ENCODE measurements around the gene TEX13D.

TEX13D gene

DNA sequence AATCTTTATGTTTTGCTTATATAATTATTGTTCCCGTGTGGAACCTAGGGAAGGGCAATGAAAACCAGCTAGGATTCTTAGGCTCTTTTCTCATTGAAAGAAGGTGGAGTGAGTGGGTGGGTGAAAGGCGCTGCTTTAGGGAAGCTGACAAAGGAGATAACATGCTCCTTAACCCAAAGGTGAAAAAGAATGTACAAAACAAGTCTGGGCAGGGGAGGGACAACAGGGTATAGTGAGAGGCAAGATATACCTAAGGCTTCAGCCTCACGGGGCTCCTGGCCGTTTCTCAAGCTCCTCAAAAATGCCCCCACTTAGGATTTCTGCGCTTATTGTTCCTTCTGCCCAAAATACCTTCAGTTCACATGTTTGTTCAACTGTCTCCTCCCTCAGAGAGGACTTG lies 15.7 kb downstream of the TEX13D start:
- DNase-seq (ENCODE audit: low spot score), result no peak

DNA sequence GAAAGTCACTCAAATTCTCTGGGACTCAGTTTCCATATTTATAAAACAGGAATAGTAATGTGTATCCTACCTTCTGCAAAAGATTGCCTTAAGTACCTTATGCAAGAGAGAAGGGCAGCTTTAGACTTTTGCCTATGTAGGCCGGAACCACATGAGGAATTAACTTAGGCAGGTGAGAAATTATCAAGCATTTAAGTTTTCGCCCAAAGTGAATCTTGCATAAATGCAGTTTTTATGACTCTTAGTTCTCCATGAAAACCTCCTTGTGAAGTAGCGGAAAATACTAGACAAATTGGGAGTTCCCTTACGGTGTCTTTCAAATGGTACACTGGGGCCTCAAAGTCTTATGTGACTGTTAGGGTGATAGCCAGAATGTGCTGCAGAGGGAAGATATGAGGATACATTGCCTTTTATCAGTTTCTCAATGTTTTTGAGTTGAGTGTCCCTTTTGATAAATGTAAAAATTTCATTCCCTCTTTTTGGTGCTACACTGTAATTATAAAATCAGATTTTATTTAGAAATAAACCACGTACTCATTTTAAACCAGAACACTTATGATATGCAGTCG lies 16.5 kb downstream of the TEX13D start:
- no peak for DNase-seq (ENCODE audit: low spot score)

DNA sequence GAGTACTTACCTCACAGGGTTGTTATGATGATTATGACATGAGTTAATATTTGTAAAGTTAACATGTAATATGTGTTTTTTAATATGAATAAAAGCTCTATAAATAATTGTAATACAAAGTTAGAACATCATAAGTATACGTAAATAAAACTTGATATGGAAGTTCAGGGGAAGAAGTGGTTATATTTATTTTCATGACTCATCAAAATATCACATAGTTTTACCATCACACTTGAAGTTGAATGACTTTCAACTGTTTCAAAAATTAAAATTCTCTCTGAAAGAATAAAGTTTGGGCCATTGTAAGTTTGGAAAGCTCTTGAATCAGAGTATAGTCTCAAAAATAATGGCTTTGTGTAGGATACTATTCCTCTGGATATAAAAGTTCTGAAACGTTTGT lies 22.2 kb downstream of the TEX13D start:
- no peak for DNase-seq (ENCODE audit: low spot score)

DNA sequence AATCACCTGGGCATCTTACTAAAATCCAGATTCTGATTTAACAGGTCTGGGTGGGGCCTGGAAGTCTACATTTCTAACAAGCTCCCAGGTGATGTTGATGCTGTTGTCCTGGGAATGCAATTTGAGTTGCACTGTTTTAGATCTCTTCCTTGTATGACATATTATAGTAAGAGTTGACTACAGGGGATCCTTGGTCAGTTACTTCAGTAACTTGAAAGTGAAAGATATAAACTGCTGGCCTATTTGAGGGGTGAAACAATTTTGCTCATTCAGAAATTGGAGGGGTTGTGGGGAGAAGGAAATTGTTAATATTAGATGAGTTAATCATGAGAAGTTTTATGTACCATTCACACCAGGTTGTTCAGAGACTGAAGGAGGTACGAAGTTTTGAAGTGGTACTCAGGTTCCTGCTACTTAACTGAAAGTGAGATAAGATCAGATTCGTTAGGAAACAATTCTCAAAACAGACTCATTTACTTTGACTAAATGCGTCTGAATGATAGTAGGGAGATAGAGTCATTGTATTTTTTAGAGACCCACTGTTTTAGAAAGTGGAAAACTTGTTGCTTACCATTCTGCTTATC lies 26.4 kb downstream of the TEX13D start:
- no peak for DNase-seq (ENCODE audit: low spot score)

- no peak for DNase-seq (ENCODE audit: low spot score)
Observed at GRCh38 chrX:124362072-124362471, 29.6 kb downstream of the TEX13D start.

DNA sequence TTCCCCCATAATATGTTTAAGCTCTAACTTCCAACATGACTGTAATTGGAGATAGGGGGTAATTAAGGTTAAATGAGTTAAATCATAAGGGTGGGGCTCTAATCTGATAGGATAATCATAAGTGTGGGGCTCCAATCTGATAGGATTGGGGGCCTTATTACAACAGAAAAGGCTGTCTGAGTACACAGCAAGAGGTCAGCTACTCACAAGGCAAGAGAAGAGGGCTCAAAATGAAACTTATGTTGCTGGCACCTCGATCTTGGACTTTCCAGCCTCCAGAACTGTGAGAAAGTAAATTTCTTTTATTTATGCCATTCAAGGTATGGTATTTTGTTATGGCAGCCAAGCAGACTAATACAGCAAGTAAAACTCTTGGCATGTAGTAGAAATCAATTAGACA lies 30.3 kb downstream of the TEX13D start:
- DNase-seq (ENCODE audit: low spot score), result no peak

DNA sequence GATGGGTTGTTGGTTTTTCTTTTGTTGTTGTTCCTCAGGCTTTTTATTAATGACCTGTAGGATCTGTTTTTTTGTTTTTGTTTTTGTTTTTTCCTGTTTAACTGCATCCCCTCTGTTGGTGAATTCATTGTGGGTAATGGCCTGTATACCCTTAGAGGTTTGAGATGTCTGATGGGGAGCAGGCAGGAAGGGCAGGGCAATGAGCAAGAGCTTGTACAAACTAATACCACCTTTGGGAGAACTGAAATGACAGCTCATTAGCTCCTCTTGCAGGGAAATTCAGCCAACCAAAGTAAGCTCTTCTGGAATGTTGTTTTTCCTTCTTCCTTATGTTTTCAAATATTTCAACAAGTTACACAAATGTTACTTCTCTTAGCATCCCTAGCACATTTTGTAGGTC lies 37.3 kb downstream of the TEX13D start:
- no peak for DNase-seq (ENCODE audit: low spot score)

GRCh38 chrX:124373348-124373747 lies 40.9 kb downstream of the TEX13D start:
- DNase-seq (ENCODE audit: low spot score), result no peak

DNA sequence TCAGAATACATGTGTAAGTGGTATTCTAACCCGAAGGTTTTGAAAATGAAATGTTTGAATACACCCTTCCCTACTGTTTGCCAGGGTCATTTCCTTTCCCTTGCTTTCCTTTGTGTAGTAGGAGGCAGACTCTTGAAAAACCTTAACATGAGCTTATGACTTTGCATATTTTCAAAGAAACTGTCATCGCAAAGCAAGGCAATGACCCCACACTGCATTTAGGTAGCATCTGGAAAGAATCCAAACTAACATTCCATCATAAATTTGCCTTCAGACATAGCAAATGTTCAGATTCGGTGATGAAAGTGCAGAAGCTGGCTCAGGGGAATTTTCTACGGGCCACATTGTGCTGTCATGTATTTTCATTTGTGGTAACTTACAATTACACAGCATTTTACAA lies 46.2 kb downstream of the TEX13D start:
- DNase-seq (ENCODE audit: low spot score), result no peak

GRCh38 chrX:124383354-124383753 lies 50.9 kb downstream of the TEX13D start:
- no peak for DNase-seq (ENCODE audit: low spot score)

- DNase-seq (ENCODE audit: low spot score), result no peak
Observed at GRCh38 chrX:124386401-124386800, 53.9 kb downstream of the TEX13D start.
